CD8-positive, alpha-beta memory T cell (primary cell): ENCODE data around the gene CREB3. TPM values are rescaled to one million over a fixed set of nuclear protein-coding genes. Genes with fewer than 3 reads are reported as not detected.

Experiments used
- CTCF ChIA-PET: fragments of 350-600 bp; sonication (Branson Sonifier 250); formaldehyde crosslinking; loops from one replicate; lab custom pipeline; 2021; ENCODE audit warnings: antibody characterized with exemption; lab: Charles Lee
- POLR2A ChIA-PET: fragments of 350-600 bp; sonication (Branson Sonifier 250); formaldehyde crosslinking; loops from one replicate; lab custom pipeline; 2021; ENCODE audit warnings: antibody characterized with exemption; lab: Charles Lee
- DNase-seq, 5 donors: peaks; one replicate each; pipeline versions ENCODE4 v3.0.0 to v3.0.0-alpha.2; 2020 to 2022; ENCODE audit warnings: mixed read lengths in 1 of 5
- H3K27ac ChIP-seq: one replicate; pipeline ENCODE4 v1.7.0; 2013; ENCODE audit warnings: low read depth, mild to moderate bottlenecking, low read length, moderate library complexity
- H3K27me3 ChIP-seq: 2 replicates; pipeline ENCODE4 v1.7.0; 2013; ENCODE audit warnings: low read length, mild to moderate bottlenecking; ENCODE audit not compliant: insufficient read depth, poor library complexity, severe bottlenecking
- H3K36me3 ChIP-seq: 2 replicates; pipeline ENCODE4 v1.7.0; 2013; ENCODE audit warnings: mild to moderate bottlenecking, low read length, moderate library complexity; ENCODE audit not compliant: insufficient read depth
- H3K4me1 ChIP-seq: 2 replicates; pipeline ENCODE4 v1.7.0; 2013; ENCODE audit warnings: mild to moderate bottlenecking, low read length, moderate library complexity; ENCODE audit not compliant: insufficient read depth
- H3K4me3 ChIP-seq: 2 replicates; pipeline ENCODE4 v1.7.0; 2013; ENCODE audit warnings: mild to moderate bottlenecking, low read length
- H3K9me3 ChIP-seq: 2 replicates; pipeline ENCODE4 v1.7.0; 2013; ENCODE audit warnings: mild to moderate bottlenecking, low read length
- H3K27ac Mint-ChIP-seq, 8 donors: one replicate each; pipeline ENCODE4 v1.8.0; 2020 to 2021; ENCODE audit warnings: mixed read lengths in 8 of 8, mild to moderate bottlenecking in 6 of 8, inconsistent platforms in 3 of 8, moderate library complexity in 3 of 8
- H3K27me3 Mint-ChIP-seq, 2 donors: one replicate each; pipeline ENCODE4 v1.8.0; 2020 to 2021; ENCODE audit warnings: mixed read lengths in 2 of 2, mild to moderate bottlenecking in 1 of 2, moderate library complexity in 1 of 2
- H3K36me3 Mint-ChIP-seq, 3 donors: one replicate each; pipeline ENCODE4 v1.8.0; 2020 to 2021; ENCODE audit warnings: mixed read lengths in 3 of 3, inconsistent platforms in 1 of 3, mild to moderate bottlenecking in 1 of 3
- H3K4me1 Mint-ChIP-seq, 3 donors: one replicate each; pipeline ENCODE4 v1.8.0; 2020 to 2021; ENCODE audit warnings: mixed read lengths in 3 of 3, inconsistent platforms in 1 of 3, mild to moderate bottlenecking in 1 of 3
- H3K4me3 Mint-ChIP-seq, 7 donors: one replicate each; pipeline ENCODE4 v1.8.0; 2020 to 2021; ENCODE audit warnings: mixed read lengths in 7 of 7, mild to moderate bottlenecking in 6 of 7, moderate library complexity in 4 of 7, inconsistent platforms in 2 of 7
- H3K9me3 Mint-ChIP-seq, 5 donors: one replicate each; pipeline ENCODE4 v1.8.0; 2020 to 2022; ENCODE audit warnings: mixed read lengths in 5 of 5, mild to moderate bottlenecking in 3 of 5, moderate library complexity in 2 of 5, inconsistent platforms in 1 of 5
- polyA plus RNA-seq: library from polyadenylated mRNA; unstranded; fragments of 300-500 nt; fragmentation: Illumina TruSeq; gene quantifications from one replicate; pipeline ENCODE4 v1.2.3, GENCODE V29; 2021
- total RNA-seq, 2 experiments: library from RNA; stranded (reverse); gene quantifications; one replicate each; pipeline ENCODE4 v1.2.3, GENCODE V29; 2021

Gene CREB3
- total and polyA plus RNA-seq, 3 experiments from 2014 or later, result 38.0 to 53.6 (median 38.6) TPM

- Histone ChIP-seq H3K4me3 (no peak overlapping the region), H3K27ac (no peak overlapping the region), H3K9me3 (no peaks in the 10 kb centered on the region), H3K36me3 (peaks cover 88% of the 10 kb centered on the region), H3K27me3 (no peaks in the 10 kb centered on the region), H3K4me1 (no peaks in the 10 kb centered on the region)
- ChIA-PET POLR2A (interaction anchor here (0.5 kb wide), 1 partner anchor 62 kb away, joined by 6 read pairs; no protein-coding TSS in a partner anchor), CTCF (interaction anchor here (0.8 to 5.5 kb wide), 4 partner anchors 16 to 108 kb away, joined by 3 to 40 read pairs (median 3); no protein-coding TSS in a partner anchor)
- peaks cover 21 to 91% (median 29%) of the 10 kb centered on the region in 3 donors for H3K36me3 Mint-ChIP-seq
- H3K4me3 Mint-ChIP-seq, result no peak overlapping the region
- no peaks in the 10 kb centered on the region for H3K9me3 Mint-ChIP-seq
- H3K27ac Mint-ChIP-seq, result peak overlapping the region in 4 of 8 donors; percentile 17 to 87 (median 61)
- H3K4me1 Mint-ChIP-seq, result peaks cover 0 to 4% (median 1%) of the 10 kb centered on the region in 3 donors
- H3K27me3 Mint-ChIP-seq, result peaks cover 0 to 2% of the 10 kb centered on the region in 2 donors
- DNase-seq, result no peak
Measured at GRCh38 chr9:35711501-35712428, 20.7 kb upstream of the CREB3 start.

GRCh38 chr9:35712762-35713400 is 19.6 kb upstream of the CREB3 start:
- H3K27me3 ChIP-seq, result no peaks in the 10 kb centered on the region
- DNase-seq, result no peak
- no peak overlapping the region for H3K27ac Mint-ChIP-seq
- peaks cover 88% of the 10 kb centered on the region for H3K36me3 ChIP-seq
- H3K4me3 Mint-ChIP-seq, result no peak overlapping the region
- ChIA-PET POLR2A (no interaction called here), CTCF (interaction anchor here (1.0 to 5.5 kb wide), 2 partner anchors 17 to 109 kb away, joined by 3 to 40 read pairs; no protein-coding TSS in a partner anchor)
- H3K4me1 Mint-ChIP-seq, result peaks cover 0 to 4% (median 0%) of the 10 kb centered on the region in 3 donors
- peaks cover 11 to 91% (median 21%) of the 10 kb centered on the region in 3 donors for H3K36me3 Mint-ChIP-seq
- H3K27ac ChIP-seq, result no peak overlapping the region
- H3K9me3 ChIP-seq, result no peaks in the 10 kb centered on the region
- H3K9me3 Mint-ChIP-seq, result no peaks in the 10 kb centered on the region
- peaks cover 0 to 2% of the 10 kb centered on the region in 2 donors for H3K27me3 Mint-ChIP-seq
- H3K4me3 ChIP-seq, result no peak overlapping the region
- H3K4me1 ChIP-seq, result no peaks in the 10 kb centered on the region

GRCh38 chr9:35713578-35713977 is 18.9 kb upstream of the CREB3 start:
- H3K4me1 Mint-ChIP-seq, result peaks cover 0 to 3% (median 0%) of the 10 kb centered on the region in 3 donors
- CTCF ChIA-PET, result interaction anchor here (5.5 kb wide), 1 partner anchor 17 kb away, joined by 40 read pairs; no protein-coding TSS in a partner anchor
- no peaks in the 10 kb centered on the region for H3K9me3 Mint-ChIP-seq
- no peaks in the 10 kb centered on the region for H3K4me1 ChIP-seq
- peak overlapping the region in 1 of 8 donors; percentile 17 for H3K27ac Mint-ChIP-seq
- no peak overlapping the region for H3K4me3 Mint-ChIP-seq
- H3K36me3 ChIP-seq, result peaks cover 88% of the 10 kb centered on the region
- no peak overlapping the region for H3K27ac ChIP-seq
- H3K27me3 Mint-ChIP-seq, result no peaks in the 10 kb centered on the region
- POLR2A ChIA-PET, result no interaction called here
- no peaks in the 10 kb centered on the region for H3K27me3 ChIP-seq
- no peaks in the 10 kb centered on the region for H3K9me3 ChIP-seq
- DNase-seq, result no peak
- H3K36me3 Mint-ChIP-seq, result peaks cover 14 to 91% (median 20%) of the 10 kb centered on the region in 3 donors
- no peak overlapping the region for H3K4me3 ChIP-seq

- CTCF ChIA-PET, result interaction anchor here (5.5 kb wide), 1 partner anchor 18 kb away, joined by 40 read pairs; no protein-coding TSS in a partner anchor
- Histone ChIP-seq H3K27me3 (no peaks in the 10 kb centered on the region), H3K4me3 (no peak overlapping the region), H3K27ac (no peak overlapping the region), H3K4me1 (no peaks in the 10 kb centered on the region), H3K9me3 (no peaks in the 10 kb centered on the region), H3K36me3 (peaks cover 88% of the 10 kb centered on the region)
- H3K36me3 Mint-ChIP-seq, result peaks cover 14 to 91% (median 18%) of the 10 kb centered on the region in 3 donors
- no peak overlapping the region for H3K4me3 Mint-ChIP-seq
- POLR2A ChIA-PET, result no interaction called here
- no peaks in the 10 kb centered on the region for H3K27me3 Mint-ChIP-seq
- no peak for DNase-seq
- no peaks in the 10 kb centered on the region for H3K4me1 Mint-ChIP-seq
- H3K27ac Mint-ChIP-seq, result peak overlapping the region in 5 of 8 donors; percentile 6 to 70 (median 51)
- no peaks in the 10 kb centered on the region for H3K9me3 Mint-ChIP-seq
Measured at GRCh38 chr9:35714123-35714522, 18.3 kb upstream of the CREB3 start.

GRCh38 chr9:35714579-35715252 is 17.8 kb upstream of the CREB3 start:
- no peaks in the 10 kb centered on the region for H3K9me3 ChIP-seq
- H3K27me3 Mint-ChIP-seq, result no peaks in the 10 kb centered on the region
- peak overlapping the region in 4 of 8 donors; percentile 7 to 75 (median 62) for H3K27ac Mint-ChIP-seq
- no peaks in the 10 kb centered on the region for H3K9me3 Mint-ChIP-seq
- H3K36me3 Mint-ChIP-seq, result peaks cover 14 to 94% (median 21%) of the 10 kb centered on the region in 3 donors
- H3K4me1 Mint-ChIP-seq, result no peaks in the 10 kb centered on the region
- ChIA-PET CTCF (interaction anchor here (0.8 to 5.5 kb wide), 3 partner anchors 13 to 46 kb away, joined by 3 to 40 read pairs (median 3); no protein-coding TSS in a partner anchor), POLR2A (no interaction called here)
- no peak overlapping the region for H3K4me3 Mint-ChIP-seq
- no peaks in the 10 kb centered on the region for H3K4me1 ChIP-seq
- DNase-seq, result no peak
- no peaks in the 10 kb centered on the region for H3K27me3 ChIP-seq
- H3K36me3 ChIP-seq, result peaks cover 90% of the 10 kb centered on the region
- H3K27ac ChIP-seq, result no peak overlapping the region
- H3K4me3 ChIP-seq, result no peak overlapping the region

GRCh38 chr9:35716230-35716629 is 16.2 kb upstream of the CREB3 start:
- no peak for DNase-seq
- Histone ChIP-seq H3K4me3 (no peak overlapping the region), H3K27ac (no peak overlapping the region), H3K36me3 (peaks cover 94% of the 10 kb centered on the region), H3K9me3 (no peaks in the 10 kb centered on the region), H3K27me3 (no peaks in the 10 kb centered on the region), H3K4me1 (no peaks in the 10 kb centered on the region)
- ChIA-PET POLR2A (interaction anchor here (0.5 kb wide), 1 partner anchor 179 kb away, joined by 6 read pairs; no protein-coding TSS in a partner anchor), CTCF (interaction anchor here (0.7 to 2.5 kb wide), 5 partner anchors 10 to 55 kb away, joined by 3 to 15 read pairs (median 3); no protein-coding TSS in a partner anchor)
- H3K36me3 Mint-ChIP-seq, result peaks cover 7 to 97% (median 20%) of the 10 kb centered on the region in 3 donors
- H3K27me3 Mint-ChIP-seq, result no peaks in the 10 kb centered on the region
- H3K27ac Mint-ChIP-seq, result peak overlapping the region in 7 of 8 donors; percentile 29 to 92 (median 72)
- no peaks in the 10 kb centered on the region for H3K4me1 Mint-ChIP-seq
- no peaks in the 10 kb centered on the region for H3K9me3 Mint-ChIP-seq
- H3K4me3 Mint-ChIP-seq, result no peak overlapping the region

- H3K9me3 Mint-ChIP-seq, result no peaks in the 10 kb centered on the region
- ChIA-PET CTCF (interaction anchor here (0.6 to 2.5 kb wide), 4 partner anchors 9 to 53 kb away, joined by 3 to 15 read pairs (median 3); partner anchors contain the start of genes CREB3 and TLN1), POLR2A (no interaction called here)
- H3K27ac Mint-ChIP-seq, result peak overlapping the region in 1 of 8 donors; percentile 26
- peaks cover 13 to 97% (median 30%) of the 10 kb centered on the region in 3 donors for H3K36me3 Mint-ChIP-seq
- H3K4me3 Mint-ChIP-seq, result no peak overlapping the region
- no peak for DNase-seq
- Histone ChIP-seq H3K4me1 (no peaks in the 10 kb centered on the region), H3K27me3 (no peaks in the 10 kb centered on the region), H3K4me3 (no peak overlapping the region), H3K9me3 (no peaks in the 10 kb centered on the region), H3K36me3 (peaks cover 94% of the 10 kb centered on the region), H3K27ac (no peak overlapping the region)
- H3K27me3 Mint-ChIP-seq, result no peaks in the 10 kb centered on the region
- H3K4me1 Mint-ChIP-seq, result peaks cover 0 to 9% (median 2%) of the 10 kb centered on the region in 3 donors
Measured at GRCh38 chr9:35717132-35717870, 15.2 kb upstream of the CREB3 start.
